Measurements from ENCODE around the gene CPEB3.

- TF ChIP-seq CTCF (conservative IDR thresholded peaks at IDR 0.05; ENCODE audit: low read depth, low read length) (no peak), EZH2 (IDR thresholded peaks at IDR 0.05; ENCODE audit: borderline replicate concordance, low read depth, low read length, poor library complexity, severe bottlenecking) (no peak)
Observed at GRCh38 chr10:92125144-92125543, 165.7 kb downstream of the CPEB3 start.
